ENCODE data around the gene GSTM1.

The GSTM1 gene

GRCh38 chr1:109654519-109654918 is 33.1 kb upstream of the GSTM1 start:
- TF ChIP-seq TEAD4 (IDR thresholded peaks at IDR 0.05) (no peak), CREB1 (IDR thresholded peaks at IDR 0.05; ENCODE audit: low read depth) (no peak), NFIC (IDR thresholded peaks at IDR 0.05) (no peak), RAD21 (IDR thresholded peaks at IDR 0.05; ENCODE audit: low read depth) (no peak), REST (IDR thresholded peaks at IDR 0.05; ENCODE audit: low read depth) (no peak), USF1 (IDR thresholded peaks at IDR 0.05) (no peak), ZBTB7A (IDR thresholded peaks at IDR 0.05; ENCODE audit: low read depth) (no peak), TCF12 (IDR thresholded peaks at IDR 0.05; ENCODE audit: low read depth) (no peak), FOXM1 (IDR thresholded peaks at IDR 0.05; ENCODE audit: borderline replicate concordance, low read depth) (no peak), TAF1 (IDR thresholded peaks at IDR 0.05; ENCODE audit: low read depth) (no peak), EGR1 (IDR thresholded peaks at IDR 0.05) (no peak), CEBPB (IDR thresholded peaks at IDR 0.05) (no peak), MAX (IDR thresholded peaks at IDR 0.05) (no peak), EP300 (IDR thresholded peaks at IDR 0.05; ENCODE audit: borderline replicate concordance) (no peak)

- no peak for TF ChIP-seq RAD21 (IDR thresholded peaks at IDR 0.05; ENCODE audit: low read depth)
- no peak for TF ChIP-seq EP300 (IDR thresholded peaks at IDR 0.05; ENCODE audit: borderline replicate concordance)
- TF ChIP-seq TCF12 (IDR thresholded peaks at IDR 0.05; ENCODE audit: low read depth), result no peak
- TF ChIP-seq TAF1 (IDR thresholded peaks at IDR 0.05; ENCODE audit: low read depth), result no peak
- no peak for TF ChIP-seq YY1 (IDR thresholded peaks at IDR 0.05; ENCODE audit: low read depth)
- no peak for TF ChIP-seq USF1 (IDR thresholded peaks at IDR 0.05)
- TF ChIP-seq REST (IDR thresholded peaks at IDR 0.05; ENCODE audit: low read depth), result no peak
- TF ChIP-seq TEAD4 (IDR thresholded peaks at IDR 0.05), result no peak
Observed at GRCh38 chr1:109655615-109656519, 31.8 kb upstream of the GSTM1 start, which contains the start of gene GSTM4. Gene GSTM4, plus strand, starts transcription at chr1:109656099. Its CDS starts 291 bp downstream, at chr1:109656390.

GRCh38 chr1:109657395-109657794 is 30.2 kb upstream of the GSTM1 start:
- TF ChIP-seq TCF12 (IDR thresholded peaks at IDR 0.05; ENCODE audit: low read depth) (no peak), EP300 (IDR thresholded peaks at IDR 0.05; ENCODE audit: borderline replicate concordance) (no peak), USF1 (IDR thresholded peaks at IDR 0.05) (no peak)

GRCh38 chr1:109657970-109658369 is 29.6 kb upstream of the GSTM1 start:
- TF ChIP-seq CEBPB (IDR thresholded peaks at IDR 0.05) (no peak), TAF1 (IDR thresholded peaks at IDR 0.05; ENCODE audit: low read depth) (no peak), TCF12 (IDR thresholded peaks at IDR 0.05; ENCODE audit: low read depth) (no peak), TEAD4 (IDR thresholded peaks at IDR 0.05) (no peak), FOXM1 (IDR thresholded peaks at IDR 0.05; ENCODE audit: borderline replicate concordance, low read depth) (no peak), ZBTB7A (IDR thresholded peaks at IDR 0.05; ENCODE audit: low read depth) (no peak), REST (IDR thresholded peaks at IDR 0.05; ENCODE audit: low read depth) (no peak), YY1 (IDR thresholded peaks at IDR 0.05; ENCODE audit: low read depth) (no peak), CREB1 (IDR thresholded peaks at IDR 0.05; ENCODE audit: low read depth) (no peak), MAX (IDR thresholded peaks at IDR 0.05) (no peak), EP300 (IDR thresholded peaks at IDR 0.05; ENCODE audit: borderline replicate concordance) (no peak), EGR1 (IDR thresholded peaks at IDR 0.05) (no peak), RAD21 (IDR thresholded peaks at IDR 0.05; ENCODE audit: low read depth) (no peak), USF1 (IDR thresholded peaks at IDR 0.05) (no peak), NFIC (IDR thresholded peaks at IDR 0.05) (no peak)
